ENCODE results near the gene ANXA8. TPM values are rescaled to one million over a fixed set of nuclear protein-coding genes. Genes with fewer than 3 reads are reported as not detected.

The ANXA8 gene, protein sequence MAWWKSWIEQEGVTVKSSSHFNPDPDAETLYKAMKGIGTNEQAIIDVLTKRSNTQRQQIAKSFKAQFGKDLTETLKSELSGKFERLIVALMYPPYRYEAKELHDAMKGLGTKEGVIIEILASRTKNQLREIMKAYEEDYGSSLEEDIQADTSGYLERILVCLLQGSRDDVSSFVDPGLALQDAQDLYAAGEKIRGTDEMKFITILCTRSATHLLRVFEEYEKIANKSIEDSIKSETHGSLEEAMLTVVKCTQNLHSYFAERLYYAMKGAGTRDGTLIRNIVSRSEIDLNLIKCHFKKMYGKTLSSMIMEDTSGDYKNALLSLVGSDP
- 1.8 and 5.5 TPM in 2 replicates for total RNA-seq

GRCh38 chr10:47483923-47484322 is at the start of gene ANXA8:
TSS of gene ANXA8 (minus strand) at chr10:47484115. CDS start at chr10:47483933, 182 bp downstream.

DNA sequence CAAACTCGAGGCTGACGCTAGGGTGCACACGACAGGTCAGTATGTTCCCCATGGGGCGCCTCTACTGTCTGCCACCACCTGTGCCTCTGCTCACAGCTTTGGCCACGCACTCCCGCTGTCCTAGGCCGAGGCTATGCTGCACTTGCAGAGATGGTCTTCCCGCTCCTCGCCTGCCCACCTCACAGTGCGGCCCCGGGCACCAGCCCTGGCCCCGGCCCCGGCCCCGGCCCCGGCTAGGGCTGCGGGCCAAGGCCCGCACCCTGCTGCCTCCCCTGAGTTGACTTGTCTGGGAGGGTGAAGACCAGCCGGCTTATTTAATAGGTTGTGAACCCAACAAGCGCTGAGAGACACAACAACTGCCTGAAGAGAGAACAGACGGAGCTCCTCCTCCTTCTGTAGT is 39.6 kb upstream of the ANXA8 start, which contains the start of gene AGAP9:
Gene AGAP9 (minus strand): TSS at position 164 of the 400 bp plus-strand sequence. CDS start 112 bp downstream, at position 52.

DNA sequence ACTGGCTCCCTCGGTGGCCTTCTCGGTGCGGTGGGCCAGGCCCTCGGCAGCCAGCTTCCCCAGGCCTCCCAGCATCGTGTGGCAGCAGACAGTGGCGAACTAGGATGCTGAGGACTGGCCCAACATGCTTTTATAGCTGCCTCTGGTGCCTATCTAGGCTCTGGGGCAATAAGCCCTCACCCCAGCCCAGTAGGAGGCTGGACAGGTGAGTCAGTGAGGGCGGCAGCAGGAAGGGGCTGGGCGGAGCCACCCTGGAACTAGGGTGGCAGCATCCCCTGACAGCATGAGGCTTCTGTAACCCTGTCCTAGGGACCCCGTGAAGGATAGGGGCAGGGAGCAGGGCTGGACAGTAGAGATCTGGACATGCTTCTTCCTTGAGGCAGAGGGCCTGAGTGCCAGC is 7.7 kb upstream of the ANXA8 start, which contains the start of gene FAM25G:
Gene FAM25G (minus strand): TSS at position 101 of the 400 bp plus-strand sequence. CDS start 26 bp downstream, at position 75.

Other genes with a start within 250 kb of the ANXA8 start
- gene GDF10, start 183.9 kb downstream of the ANXA8 start, total RNA-seq: not detected in 2 replicates
- gene GDF2, start 161.7 kb downstream of the ANXA8 start, total RNA-seq: not detected in 2 replicates
- under 0.01 TPM in 1 of 2 replicates, not detected in the other for gene RBP3, start 135.8 kb downstream of the ANXA8 start, total RNA-seq
- gene ZNF488, start 99.8 kb downstream of the ANXA8 start, total RNA-seq: 0.29 TPM in 1 of 2 replicates, not detected in the other
- not detected in 2 replicates for gene FAM25G, start 7.6 kb upstream of the ANXA8 start, total RNA-seq
- gene AGAP9, start 39.5 kb upstream of the ANXA8 start, total RNA-seq: 2.7 and 2.9 TPM in 2 replicates

Measured in myometrial cell (primary cell).